ENCODE measurements around the gene SERTAD4.

The SERTAD4 gene

DNA sequence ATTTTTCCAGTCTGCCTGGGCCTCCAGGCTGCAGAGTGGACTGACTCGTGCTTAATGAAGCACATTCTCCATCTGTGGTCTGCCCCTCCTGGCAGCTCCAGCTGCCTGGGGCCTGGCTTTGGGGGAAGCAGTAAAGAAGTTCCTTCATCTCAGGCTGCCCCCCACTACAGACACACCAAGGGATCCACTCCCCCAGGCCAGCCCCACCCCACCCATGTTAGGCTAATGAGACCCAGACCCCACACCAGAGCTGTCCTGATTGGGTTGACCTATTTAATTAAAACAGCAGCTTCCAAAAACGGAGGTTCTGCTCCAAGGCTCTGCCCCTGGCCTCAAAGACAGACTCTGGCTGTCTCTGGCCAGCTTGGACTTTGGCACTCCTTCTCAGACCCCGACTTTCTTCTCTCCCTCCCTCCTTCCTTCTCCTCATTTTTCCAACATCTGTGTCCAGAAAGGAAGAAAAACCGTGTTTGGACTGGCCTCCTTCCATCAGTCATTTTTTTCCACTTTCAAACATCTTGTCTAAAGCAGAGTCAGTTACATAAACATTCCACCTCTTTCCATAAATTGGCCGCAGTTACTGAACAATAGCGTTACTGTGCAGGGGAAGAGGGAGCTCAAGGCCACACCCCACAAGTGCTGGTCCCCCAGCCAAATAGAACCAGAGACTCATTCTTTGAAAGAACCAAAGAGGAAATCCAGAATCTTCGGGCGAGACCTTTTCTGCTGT, 29.7 kb downstream of the SERTAD4 start:
- Histone ChIP-seq H3K27me3 (ENCODE audit: insufficient read depth, poor library complexity, severe bottlenecking) (no peaks in the 10 kb centered on the region), H3K4me3 (replicated peaks; ENCODE audit: insufficient read depth, low read length) (no peak overlapping the region), H3K27ac (replicated peaks) (no peak overlapping the region)
- DNase-seq (ENCODE audit: low read depth in 1 of 2, low spot score in 1 of 2) = no peak
- TF ChIP-seq, protein P1, sequence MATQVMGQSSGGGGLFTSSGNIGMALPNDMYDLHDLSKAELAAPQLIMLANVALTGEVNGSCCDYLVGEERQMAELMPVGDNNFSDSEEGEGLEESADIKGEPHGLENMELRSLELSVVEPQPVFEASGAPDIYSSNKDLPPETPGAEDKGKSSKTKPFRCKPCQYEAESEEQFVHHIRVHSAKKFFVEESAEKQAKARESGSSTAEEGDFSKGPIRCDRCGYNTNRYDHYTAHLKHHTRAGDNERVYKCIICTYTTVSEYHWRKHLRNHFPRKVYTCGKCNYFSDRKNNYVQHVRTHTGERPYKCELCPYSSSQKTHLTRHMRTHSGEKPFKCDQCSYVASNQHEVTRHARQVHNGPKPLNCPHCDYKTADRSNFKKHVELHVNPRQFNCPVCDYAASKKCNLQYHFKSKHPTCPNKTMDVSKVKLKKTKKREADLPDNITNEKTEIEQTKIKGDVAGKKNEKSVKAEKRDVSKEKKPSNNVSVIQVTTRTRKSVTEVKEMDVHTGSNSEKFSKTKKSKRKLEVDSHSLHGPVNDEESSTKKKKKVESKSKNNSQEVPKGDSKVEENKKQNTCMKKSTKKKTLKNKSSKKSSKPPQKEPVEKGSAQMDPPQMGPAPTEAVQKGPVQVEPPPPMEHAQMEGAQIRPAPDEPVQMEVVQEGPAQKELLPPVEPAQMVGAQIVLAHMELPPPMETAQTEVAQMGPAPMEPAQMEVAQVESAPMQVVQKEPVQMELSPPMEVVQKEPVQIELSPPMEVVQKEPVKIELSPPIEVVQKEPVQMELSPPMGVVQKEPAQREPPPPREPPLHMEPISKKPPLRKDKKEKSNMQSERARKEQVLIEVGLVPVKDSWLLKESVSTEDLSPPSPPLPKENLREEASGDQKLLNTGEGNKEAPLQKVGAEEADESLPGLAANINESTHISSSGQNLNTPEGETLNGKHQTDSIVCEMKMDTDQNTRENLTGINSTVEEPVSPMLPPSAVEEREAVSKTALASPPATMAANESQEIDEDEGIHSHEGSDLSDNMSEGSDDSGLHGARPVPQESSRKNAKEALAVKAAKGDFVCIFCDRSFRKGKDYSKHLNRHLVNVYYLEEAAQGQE (IDR thresholded peaks at IDR 0.05; ENCODE audit: insufficient replicate concordance, low read depth) = no peak
- TF ChIP-seq POLR2AphosphoS5 (IDR thresholded peaks at IDR 0.05; ENCODE audit: low read depth) = no peak
- TF ChIP-seq SPI1 (IDR thresholded peaks at IDR 0.05; ENCODE audit: borderline replicate concordance, low read depth) = no peak
- TF ChIP-seq, protein P2, sequence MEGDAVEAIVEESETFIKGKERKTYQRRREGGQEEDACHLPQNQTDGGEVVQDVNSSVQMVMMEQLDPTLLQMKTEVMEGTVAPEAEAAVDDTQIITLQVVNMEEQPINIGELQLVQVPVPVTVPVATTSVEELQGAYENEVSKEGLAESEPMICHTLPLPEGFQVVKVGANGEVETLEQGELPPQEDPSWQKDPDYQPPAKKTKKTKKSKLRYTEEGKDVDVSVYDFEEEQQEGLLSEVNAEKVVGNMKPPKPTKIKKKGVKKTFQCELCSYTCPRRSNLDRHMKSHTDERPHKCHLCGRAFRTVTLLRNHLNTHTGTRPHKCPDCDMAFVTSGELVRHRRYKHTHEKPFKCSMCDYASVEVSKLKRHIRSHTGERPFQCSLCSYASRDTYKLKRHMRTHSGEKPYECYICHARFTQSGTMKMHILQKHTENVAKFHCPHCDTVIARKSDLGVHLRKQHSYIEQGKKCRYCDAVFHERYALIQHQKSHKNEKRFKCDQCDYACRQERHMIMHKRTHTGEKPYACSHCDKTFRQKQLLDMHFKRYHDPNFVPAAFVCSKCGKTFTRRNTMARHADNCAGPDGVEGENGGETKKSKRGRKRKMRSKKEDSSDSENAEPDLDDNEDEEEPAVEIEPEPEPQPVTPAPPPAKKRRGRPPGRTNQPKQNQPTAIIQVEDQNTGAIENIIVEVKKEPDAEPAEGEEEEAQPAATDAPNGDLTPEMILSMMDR (IDR thresholded peaks at IDR 0.05; ENCODE audit: insufficient read depth, low read length) = no peak
- TF ChIP-seq GABPA (IDR thresholded peaks at IDR 0.05; ENCODE audit: low read depth) = no peak

DNA sequence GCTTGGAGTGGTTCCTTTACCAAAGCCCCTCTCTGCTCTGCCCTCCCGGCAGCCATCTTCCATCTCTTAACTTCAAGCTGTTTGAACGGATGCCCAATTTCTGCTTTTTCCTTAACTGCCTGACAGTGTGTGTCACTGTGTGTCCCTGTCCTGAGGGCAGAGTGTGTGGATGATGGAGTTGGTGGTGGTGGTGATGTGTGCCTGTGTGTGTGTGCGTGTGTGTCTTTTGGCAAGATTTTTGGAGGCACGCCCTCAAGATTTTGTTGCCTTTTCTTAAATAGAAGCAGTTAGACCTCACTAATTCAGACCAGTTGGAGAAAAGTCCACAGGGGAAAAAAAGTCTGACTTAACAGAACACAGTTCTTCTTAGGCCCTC, 30.3 kb downstream of the SERTAD4 start:
- H3K27ac ChIP-seq (replicated peaks) = no peak overlapping the region
- DNase-seq (ENCODE audit: low read depth in 1 of 2, low spot score in 1 of 2) = no peak
- no peak overlapping the region for H3K4me3 ChIP-seq (replicated peaks; ENCODE audit: insufficient read depth, low read length)
- no peaks in the 10 kb centered on the region for H3K27me3 ChIP-seq (ENCODE audit: insufficient read depth, poor library complexity, severe bottlenecking)
- TF ChIP-seq GABPA (IDR thresholded peaks at IDR 0.05; ENCODE audit: low read depth) (no peak), POLR2AphosphoS5 (IDR thresholded peaks at IDR 0.05; ENCODE audit: low read depth) (no peak), SPI1 (IDR thresholded peaks at IDR 0.05; ENCODE audit: borderline replicate concordance, low read depth) (no peak)
- TF ChIP-seq, protein P1 (IDR thresholded peaks at IDR 0.05; ENCODE audit: insufficient replicate concordance, low read depth) = no peak
- TF ChIP-seq, protein P2 (IDR thresholded peaks at IDR 0.05; ENCODE audit: insufficient read depth, low read length) = no peak

DNA sequence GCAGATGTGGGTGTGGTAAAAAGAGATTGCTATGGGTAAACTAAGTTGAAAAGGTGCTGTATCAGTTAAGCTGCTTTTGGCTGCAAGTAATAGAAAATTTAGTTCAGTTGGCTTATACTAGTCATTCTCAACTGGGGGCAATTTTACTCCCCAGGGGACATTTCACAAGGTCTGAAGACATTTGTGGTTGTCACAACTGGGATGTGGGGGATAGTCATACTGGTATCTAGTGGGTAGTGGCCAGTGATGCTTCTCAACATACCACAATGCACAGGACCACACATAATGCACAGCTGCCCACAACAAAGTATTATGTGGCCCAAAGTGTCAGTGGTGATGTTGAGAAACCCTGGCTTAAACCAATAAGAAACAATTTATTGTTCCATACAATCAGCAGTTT, 31.4 kb downstream of the SERTAD4 start:
- Histone ChIP-seq H3K27me3 (ENCODE audit: insufficient read depth, poor library complexity, severe bottlenecking) (no peaks in the 10 kb centered on the region), H3K4me3 (replicated peaks; ENCODE audit: insufficient read depth, low read length) (no peak overlapping the region), H3K27ac (replicated peaks) (no peak overlapping the region)
- TF ChIP-seq GABPA (IDR thresholded peaks at IDR 0.05; ENCODE audit: low read depth) (no peak), SPI1 (IDR thresholded peaks at IDR 0.05; ENCODE audit: borderline replicate concordance, low read depth) (no peak), POLR2AphosphoS5 (IDR thresholded peaks at IDR 0.05; ENCODE audit: low read depth) (no peak)
- TF ChIP-seq, protein P2 (IDR thresholded peaks at IDR 0.05; ENCODE audit: insufficient read depth, low read length) = no peak
- TF ChIP-seq, protein P1 (IDR thresholded peaks at IDR 0.05; ENCODE audit: insufficient replicate concordance, low read depth) = no peak
- DNase-seq (ENCODE audit: low read depth in 1 of 2, low spot score in 1 of 2) = no peak
